SK-N-SH (cell line): Measurements from ENCODE around the gene DCAF5.

ENCODE experiments used
- CHD2 ChIP-seq: fragments of 150-350 bp; IDR thresholded peaks from 2 replicates; pipeline ENCODE4 v1.6.1; 2018; ENCODE audit warnings: low read length; ENCODE audit not compliant: partially characterized antibody
- EP300 ChIP-seq, 2 experiments: IDR thresholded peaks; 2 replicates each; pipeline versions ENCODE4 v1.4.0 to v1.6.1; 2012; ENCODE audit warnings: borderline replicate concordance in 1 of 2, low read depth in 1 of 2, low read length in 1 of 2
- EZH2phosphoT487 ChIP-seq: fragments of 200-600 bp; sonication (generic); IDR thresholded peaks from 2 replicates; pipeline ENCODE4 v1.6.1; 2017; ENCODE audit warnings: low read depth, mixed run types, mild to moderate bottlenecking, antibody characterized with exemption, moderate library complexity, borderline replicate concordance
- FOXJ3 ChIP-seq: sonication (generic); formaldehyde crosslinking; IDR thresholded peaks from 2 replicates; pipeline ENCODE4 v1.5.1; 2020; ENCODE audit warnings: mild to moderate bottlenecking, missing genetic modification reagents
- NRF1 ChIP-seq: IDR thresholded peaks from 2 replicates; pipeline ENCODE4 v1.6.1; 2012; ENCODE audit warnings: low read depth, mild to moderate bottlenecking, low read length
- POLR2AphosphoS5 ChIP-seq: IDR thresholded peaks from 2 replicates; pipeline ENCODE4 v1.6.1; 2012; ENCODE audit warnings: low read depth, low read length
- RAD21 ChIP-seq: IDR thresholded peaks from 2 replicates; pipeline ENCODE4 v1.6.1; 2012; ENCODE audit warnings: mild to moderate bottlenecking, low read length
- RCOR1 ChIP-seq: fragments of 150-350 bp; IDR thresholded peaks from 2 replicates; pipeline ENCODE4 v1.6.1; 2017; ENCODE audit warnings: antibody characterized with exemption, low read length
- SIN3A ChIP-seq: IDR thresholded peaks from 2 replicates; pipeline ENCODE4 v1.6.1; 2012; ENCODE audit warnings: low read depth, mild to moderate bottlenecking, low read length, moderate library complexity, borderline replicate concordance
- TF ChIP-seq, protein P1 (sequence below): IDR thresholded peaks from 2 replicates; pipeline ENCODE4 v1.6.1; 2012; ENCODE audit warnings: mild to moderate bottlenecking, low read depth, low read length, moderate library complexity
- TF ChIP-seq, protein P2 (sequence below): fragments of 200-600 bp; sonication (generic); IDR thresholded peaks from 2 replicates; pipeline ENCODE4 v1.6.1; 2017; ENCODE audit warnings: antibody characterized with exemption, mild to moderate bottlenecking, moderate library complexity
- TF ChIP-seq, protein P3 (sequence below): IDR thresholded peaks from 2 replicates; pipeline ENCODE4 v1.4.0; 2012; ENCODE audit warnings: low read depth, borderline replicate concordance

DNA sequence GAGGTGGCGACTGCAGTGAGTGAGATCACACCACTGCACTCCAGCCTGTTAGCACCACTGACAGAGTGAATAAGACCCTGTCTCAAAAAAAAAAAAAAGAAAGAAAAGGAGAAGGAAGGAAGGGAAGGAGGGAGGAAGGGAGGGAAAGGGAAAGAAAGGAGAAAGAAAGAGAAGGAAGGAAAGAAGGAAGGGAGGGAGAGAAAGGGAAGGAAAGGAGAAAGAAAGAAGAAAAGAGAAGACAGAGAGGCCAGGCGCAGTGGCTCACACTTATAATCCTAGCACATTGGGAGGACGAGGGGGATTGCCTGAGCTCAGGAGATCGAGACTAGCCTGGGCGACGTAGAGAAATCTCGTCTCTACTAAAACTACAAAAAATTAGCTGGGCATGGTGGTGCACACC is 13.2 kb downstream of the DCAF5 start:
- TF ChIP-seq POLR2AphosphoS5 (no peak), NRF1 (no peak), RAD21 (no peak), RCOR1 (no peak), CHD2 (no peak), EZH2phosphoT487 (no peak), EP300 (IDR thresholded peaks at IDR 0.05; ENCODE audit: borderline replicate concordance in 1 of 2, low read depth in 1 of 2, low read length in 1 of 2) (no peak), SIN3A (no peak), FOXJ3 (no peak)
- TF ChIP-seq, protein P1, sequence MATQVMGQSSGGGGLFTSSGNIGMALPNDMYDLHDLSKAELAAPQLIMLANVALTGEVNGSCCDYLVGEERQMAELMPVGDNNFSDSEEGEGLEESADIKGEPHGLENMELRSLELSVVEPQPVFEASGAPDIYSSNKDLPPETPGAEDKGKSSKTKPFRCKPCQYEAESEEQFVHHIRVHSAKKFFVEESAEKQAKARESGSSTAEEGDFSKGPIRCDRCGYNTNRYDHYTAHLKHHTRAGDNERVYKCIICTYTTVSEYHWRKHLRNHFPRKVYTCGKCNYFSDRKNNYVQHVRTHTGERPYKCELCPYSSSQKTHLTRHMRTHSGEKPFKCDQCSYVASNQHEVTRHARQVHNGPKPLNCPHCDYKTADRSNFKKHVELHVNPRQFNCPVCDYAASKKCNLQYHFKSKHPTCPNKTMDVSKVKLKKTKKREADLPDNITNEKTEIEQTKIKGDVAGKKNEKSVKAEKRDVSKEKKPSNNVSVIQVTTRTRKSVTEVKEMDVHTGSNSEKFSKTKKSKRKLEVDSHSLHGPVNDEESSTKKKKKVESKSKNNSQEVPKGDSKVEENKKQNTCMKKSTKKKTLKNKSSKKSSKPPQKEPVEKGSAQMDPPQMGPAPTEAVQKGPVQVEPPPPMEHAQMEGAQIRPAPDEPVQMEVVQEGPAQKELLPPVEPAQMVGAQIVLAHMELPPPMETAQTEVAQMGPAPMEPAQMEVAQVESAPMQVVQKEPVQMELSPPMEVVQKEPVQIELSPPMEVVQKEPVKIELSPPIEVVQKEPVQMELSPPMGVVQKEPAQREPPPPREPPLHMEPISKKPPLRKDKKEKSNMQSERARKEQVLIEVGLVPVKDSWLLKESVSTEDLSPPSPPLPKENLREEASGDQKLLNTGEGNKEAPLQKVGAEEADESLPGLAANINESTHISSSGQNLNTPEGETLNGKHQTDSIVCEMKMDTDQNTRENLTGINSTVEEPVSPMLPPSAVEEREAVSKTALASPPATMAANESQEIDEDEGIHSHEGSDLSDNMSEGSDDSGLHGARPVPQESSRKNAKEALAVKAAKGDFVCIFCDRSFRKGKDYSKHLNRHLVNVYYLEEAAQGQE = no peak
- TF ChIP-seq, protein P2, sequence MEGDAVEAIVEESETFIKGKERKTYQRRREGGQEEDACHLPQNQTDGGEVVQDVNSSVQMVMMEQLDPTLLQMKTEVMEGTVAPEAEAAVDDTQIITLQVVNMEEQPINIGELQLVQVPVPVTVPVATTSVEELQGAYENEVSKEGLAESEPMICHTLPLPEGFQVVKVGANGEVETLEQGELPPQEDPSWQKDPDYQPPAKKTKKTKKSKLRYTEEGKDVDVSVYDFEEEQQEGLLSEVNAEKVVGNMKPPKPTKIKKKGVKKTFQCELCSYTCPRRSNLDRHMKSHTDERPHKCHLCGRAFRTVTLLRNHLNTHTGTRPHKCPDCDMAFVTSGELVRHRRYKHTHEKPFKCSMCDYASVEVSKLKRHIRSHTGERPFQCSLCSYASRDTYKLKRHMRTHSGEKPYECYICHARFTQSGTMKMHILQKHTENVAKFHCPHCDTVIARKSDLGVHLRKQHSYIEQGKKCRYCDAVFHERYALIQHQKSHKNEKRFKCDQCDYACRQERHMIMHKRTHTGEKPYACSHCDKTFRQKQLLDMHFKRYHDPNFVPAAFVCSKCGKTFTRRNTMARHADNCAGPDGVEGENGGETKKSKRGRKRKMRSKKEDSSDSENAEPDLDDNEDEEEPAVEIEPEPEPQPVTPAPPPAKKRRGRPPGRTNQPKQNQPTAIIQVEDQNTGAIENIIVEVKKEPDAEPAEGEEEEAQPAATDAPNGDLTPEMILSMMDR = no peak
- TF ChIP-seq, protein P3, sequence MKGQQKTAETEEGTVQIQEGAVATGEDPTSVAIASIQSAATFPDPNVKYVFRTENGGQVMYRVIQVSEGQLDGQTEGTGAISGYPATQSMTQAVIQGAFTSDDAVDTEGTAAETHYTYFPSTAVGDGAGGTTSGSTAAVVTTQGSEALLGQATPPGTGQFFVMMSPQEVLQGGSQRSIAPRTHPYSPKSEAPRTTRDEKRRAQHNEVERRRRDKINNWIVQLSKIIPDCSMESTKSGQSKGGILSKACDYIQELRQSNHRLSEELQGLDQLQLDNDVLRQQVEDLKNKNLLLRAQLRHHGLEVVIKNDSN = no peak
